ENCODE data around the gene RUBCNL.

DNA sequence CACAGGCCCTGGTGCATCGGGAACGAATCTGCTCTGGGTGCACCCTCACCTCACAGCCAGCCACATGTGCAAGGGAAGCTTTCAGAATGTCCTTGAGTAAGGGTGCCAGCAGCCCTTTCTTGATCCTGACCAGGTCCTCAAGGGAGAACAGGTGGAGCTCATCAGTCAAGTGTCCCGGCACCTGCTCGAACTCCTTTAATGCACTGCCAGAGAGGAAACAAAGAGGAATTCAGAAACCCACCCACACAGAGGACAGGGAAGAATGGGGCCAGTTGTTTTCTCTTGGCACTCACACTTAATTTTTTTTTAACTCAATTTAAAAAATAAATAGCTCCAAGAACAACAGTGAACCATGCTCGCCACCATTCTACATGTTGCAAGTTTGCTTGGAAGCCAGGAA is 41.7 kb downstream of the RUBCNL start:
- TF ChIP-seq CTCF (IDR thresholded peaks at IDR 0.05; ENCODE audit: low read depth, low read length, missing input control) (no peak), REST (IDR thresholded peaks at IDR 0.05) (no peak), RAD21 (IDR thresholded peaks at IDR 0.05) (no peak), TAF1 (conservative IDR thresholded peaks at IDR 0.05) (no peak), NR2F2 (IDR thresholded peaks at IDR 0.05) (no peak), FOXA1 (IDR thresholded peaks at IDR 0.05) (no peak), GABPA (IDR thresholded peaks at IDR 0.05 in 1 of 2, conservative IDR thresholded peaks at IDR 0.05 in 1 of 2) (no peak), RXRA (IDR thresholded peaks at IDR 0.05) (no peak), YY1 (IDR thresholded peaks at IDR 0.05) (no peak)
- TF ChIP-seq, protein P1, sequence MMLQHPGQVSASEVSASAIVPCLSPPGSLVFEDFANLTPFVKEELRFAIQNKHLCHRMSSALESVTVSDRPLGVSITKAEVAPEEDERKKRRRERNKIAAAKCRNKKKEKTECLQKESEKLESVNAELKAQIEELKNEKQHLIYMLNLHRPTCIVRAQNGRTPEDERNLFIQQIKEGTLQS (IDR thresholded peaks at IDR 0.05) = no peak
- TF ChIP-seq, protein P2, sequence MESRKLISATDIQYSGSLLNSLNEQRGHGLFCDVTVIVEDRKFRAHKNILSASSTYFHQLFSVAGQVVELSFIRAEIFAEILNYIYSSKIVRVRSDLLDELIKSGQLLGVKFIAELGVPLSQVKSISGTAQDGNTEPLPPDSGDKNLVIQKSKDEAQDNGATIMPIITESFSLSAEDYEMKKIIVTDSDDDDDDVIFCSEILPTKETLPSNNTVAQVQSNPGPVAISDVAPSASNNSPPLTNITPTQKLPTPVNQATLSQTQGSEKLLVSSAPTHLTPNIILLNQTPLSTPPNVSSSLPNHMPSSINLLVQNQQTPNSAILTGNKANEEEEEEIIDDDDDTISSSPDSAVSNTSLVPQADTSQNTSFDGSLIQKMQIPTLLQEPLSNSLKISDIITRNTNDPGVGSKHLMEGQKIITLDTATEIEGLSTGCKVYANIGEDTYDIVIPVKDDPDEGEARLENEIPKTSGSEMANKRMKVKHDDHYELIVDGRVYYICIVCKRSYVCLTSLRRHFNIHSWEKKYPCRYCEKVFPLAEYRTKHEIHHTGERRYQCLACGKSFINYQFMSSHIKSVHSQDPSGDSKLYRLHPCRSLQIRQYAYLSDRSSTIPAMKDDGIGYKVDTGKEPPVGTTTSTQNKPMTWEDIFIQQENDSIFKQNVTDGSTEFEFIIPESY (IDR thresholded peaks at IDR 0.05) = no peak

All from liver (tissue), 3 donors.